LNCaP clone FGC (cell line): ENCODE data around the gene DNM3.

Experiments
- DNase-seq: peaks from one replicate; pipeline ENCODE4 v3.0.0-alpha.2; 2011; ENCODE audit warnings: low read depth
- H3K4me3 ChIP-seq: 2 replicates; pipeline ENCODE4 v1.5.1; 2011; ENCODE audit warnings: mild to moderate bottlenecking, low read depth, low read length, control low read depth
- TF ChIP-seq, protein P1 (sequence below): IDR thresholded peaks from 2 replicates; pipeline ENCODE4 v1.5.1; 2012; ENCODE audit warnings: mild to moderate bottlenecking; ENCODE audit not compliant: control insufficient read depth, insufficient read depth; ENCODE audit errors: extremely low read depth

The DNM3 gene

GRCh38 chr1:171994293-171994692 lies 153.0 kb downstream of the DNM3 start:
- TF ChIP-seq, protein P1, sequence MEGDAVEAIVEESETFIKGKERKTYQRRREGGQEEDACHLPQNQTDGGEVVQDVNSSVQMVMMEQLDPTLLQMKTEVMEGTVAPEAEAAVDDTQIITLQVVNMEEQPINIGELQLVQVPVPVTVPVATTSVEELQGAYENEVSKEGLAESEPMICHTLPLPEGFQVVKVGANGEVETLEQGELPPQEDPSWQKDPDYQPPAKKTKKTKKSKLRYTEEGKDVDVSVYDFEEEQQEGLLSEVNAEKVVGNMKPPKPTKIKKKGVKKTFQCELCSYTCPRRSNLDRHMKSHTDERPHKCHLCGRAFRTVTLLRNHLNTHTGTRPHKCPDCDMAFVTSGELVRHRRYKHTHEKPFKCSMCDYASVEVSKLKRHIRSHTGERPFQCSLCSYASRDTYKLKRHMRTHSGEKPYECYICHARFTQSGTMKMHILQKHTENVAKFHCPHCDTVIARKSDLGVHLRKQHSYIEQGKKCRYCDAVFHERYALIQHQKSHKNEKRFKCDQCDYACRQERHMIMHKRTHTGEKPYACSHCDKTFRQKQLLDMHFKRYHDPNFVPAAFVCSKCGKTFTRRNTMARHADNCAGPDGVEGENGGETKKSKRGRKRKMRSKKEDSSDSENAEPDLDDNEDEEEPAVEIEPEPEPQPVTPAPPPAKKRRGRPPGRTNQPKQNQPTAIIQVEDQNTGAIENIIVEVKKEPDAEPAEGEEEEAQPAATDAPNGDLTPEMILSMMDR: no peak
- H3K4me3 ChIP-seq: no peak overlapping the region
- DNase-seq: no peak

GRCh38 chr1:171995573-171995972 lies 154.3 kb downstream of the DNM3 start:
- H3K4me3 ChIP-seq: no peak overlapping the region
- no peak for DNase-seq
- TF ChIP-seq, protein P1: no peak

- TF ChIP-seq, protein P1: no peak
- no peak for DNase-seq
- no peak overlapping the region for H3K4me3 ChIP-seq
These were observed 156.6 kb downstream of the DNM3 start for GRCh38 chr1:171997936-171998335.

- no peak for DNase-seq
- no peak overlapping the region for H3K4me3 ChIP-seq
- TF ChIP-seq, protein P1: no peak
These were observed 157.4 kb downstream of the DNM3 start for GRCh38 chr1:171998711-171999110.

DNA sequence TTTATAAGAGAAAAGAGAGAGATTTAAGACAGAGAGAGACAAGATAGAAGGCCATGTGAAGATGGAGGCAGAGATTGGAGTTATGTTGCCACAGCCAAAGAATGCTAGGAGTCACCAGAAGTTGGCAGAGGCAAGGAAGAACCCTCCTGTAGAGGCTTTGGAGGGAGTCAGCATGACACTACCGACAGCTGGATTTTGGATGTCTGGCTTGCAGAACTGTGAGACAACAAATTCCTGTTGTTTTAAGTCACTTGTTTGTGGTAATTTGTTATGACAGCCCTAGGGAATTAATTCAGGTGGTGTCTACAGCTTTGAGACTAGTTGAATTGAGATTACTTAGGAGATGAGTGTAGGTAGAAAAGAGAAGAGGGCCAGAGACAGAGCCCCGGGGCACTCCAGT lies 158.5 kb downstream of the DNM3 start:
- no peak for DNase-seq
- TF ChIP-seq, protein P1: no peak
- no peak overlapping the region for H3K4me3 ChIP-seq

DNA sequence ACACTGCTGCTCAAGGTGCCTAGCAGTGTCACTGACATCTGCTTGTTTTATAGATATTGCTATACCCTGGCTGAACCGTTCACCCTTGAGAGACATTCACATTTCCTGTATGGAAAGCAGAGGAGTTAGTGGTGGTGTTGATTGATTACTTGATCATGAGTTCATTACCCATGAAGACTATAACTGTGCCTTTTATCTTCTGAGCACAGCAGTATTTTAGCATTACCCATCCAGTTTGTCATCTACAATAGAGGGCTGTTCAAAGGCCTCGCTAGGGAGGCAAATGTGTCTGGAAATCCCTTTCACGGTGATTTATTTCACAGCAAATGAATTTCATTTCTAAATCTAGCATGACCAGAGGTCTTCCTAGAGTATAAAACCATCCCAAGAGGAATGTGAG lies 160.0 kb downstream of the DNM3 start:
- no peak overlapping the region for H3K4me3 ChIP-seq
- DNase-seq: no peak
- TF ChIP-seq, protein P1: no peak

DNA sequence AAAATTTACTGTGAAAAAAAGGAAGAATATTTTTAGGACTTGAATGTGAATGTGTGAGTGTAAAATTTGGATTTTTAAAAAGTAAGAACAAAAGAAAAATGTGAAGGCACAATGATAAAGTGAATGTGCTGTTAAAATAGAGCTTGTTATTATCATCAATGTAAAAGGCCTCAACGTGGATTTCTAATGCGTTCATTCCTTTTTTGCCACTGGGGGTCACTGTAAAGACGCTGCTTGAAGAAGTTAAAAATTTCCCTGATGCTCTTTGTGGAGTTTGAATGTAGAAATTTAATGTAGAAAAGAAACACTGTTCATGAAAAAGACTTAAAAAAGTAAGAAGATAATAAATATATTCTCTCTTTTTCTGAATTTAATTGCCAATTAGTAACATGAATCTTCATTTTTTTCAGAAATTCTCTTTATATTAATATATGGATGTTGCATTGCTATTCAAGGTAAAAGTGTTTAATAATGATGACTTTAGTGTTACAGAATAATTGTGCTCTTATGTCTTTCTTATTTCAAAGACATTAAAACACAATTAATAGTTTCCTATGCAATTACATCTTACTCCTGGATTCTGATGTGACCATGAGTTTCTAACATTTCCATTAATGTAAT lies 161.5 kb downstream of the DNM3 start:
- peak; percentile 31 for DNase-seq
- TF ChIP-seq, protein P1: peak; percentile 72
- no peak overlapping the region for H3K4me3 ChIP-seq
